Endothelial cell (in vitro differentiated cells): ENCODE data around the gene PRRX1. TPM values are rescaled to one million over a fixed set of nuclear protein-coding genes. Genes with fewer than 3 reads are reported as not detected.

Experiments
- DNase-seq: peaks from one replicate; pipeline ENCODE4 v3.0.0; 2021; ENCODE audit warnings: low spot score
- H3K27ac Mint-ChIP-seq: one replicate; pipeline ENCODE4 v1.8.0; 2021; ENCODE audit warnings: mixed read lengths, inconsistent platforms; ENCODE audit not compliant: unreplicated experiment
- H3K27me3 Mint-ChIP-seq: one replicate; pipeline ENCODE4 v1.8.0; 2021; ENCODE audit warnings: mild to moderate bottlenecking, moderate library complexity, mixed read lengths, inconsistent platforms; ENCODE audit not compliant: unreplicated experiment
- H3K36me3 Mint-ChIP-seq: one replicate; pipeline ENCODE4 v1.8.0; 2021; ENCODE audit warnings: mild to moderate bottlenecking, low read depth, mixed read lengths, inconsistent platforms; ENCODE audit not compliant: unreplicated experiment
- H3K4me1 Mint-ChIP-seq: one replicate; pipeline ENCODE4 v1.8.0; 2021; ENCODE audit warnings: mild to moderate bottlenecking, mixed read lengths, inconsistent platforms; ENCODE audit not compliant: unreplicated experiment
- H3K4me3 Mint-ChIP-seq: one replicate; pipeline ENCODE4 v1.8.0; 2021; ENCODE audit warnings: mild to moderate bottlenecking, mixed read lengths, inconsistent platforms; ENCODE audit not compliant: unreplicated experiment
- H3K9me3 Mint-ChIP-seq: one replicate; pipeline ENCODE4 v1.8.0; 2021; ENCODE audit warnings: mixed read lengths, inconsistent platforms; ENCODE audit not compliant: unreplicated experiment
- CTCF ChIP-seq: fragments of 200-600 bp; sonication (generic); IDR thresholded peaks from one replicate; pipeline ENCODE4 v1.5.0; 2021; ENCODE audit warnings: antibody characterized with exemption; ENCODE audit not compliant: unreplicated experiment
- total RNA-seq: library from RNA; stranded (reverse); fragmentation: NEBNext Ultra II Directional; extraction: Animal tissue kit (Norgen Biotek cat#: 25700); gene quantifications from one replicate; pipeline ENCODE4 v1.2.1, GENCODE V29; 2021; ENCODE audit not compliant: unreplicated experiment

PRRX1 gene
- total RNA-seq, 1 donor from 2014 or later, result not detected

GRCh38 chr1:170678027-170678600 is 14.2 kb downstream of the PRRX1 start:
- H3K27me3 Mint-ChIP-seq, result no peaks in the 10 kb centered on the region
- TF ChIP-seq CTCF, result no peak

GRCh38 chr1:170680428-170680827 is 16.5 kb downstream of the PRRX1 start:
- H3K27me3 Mint-ChIP-seq, result no peaks in the 10 kb centered on the region
- H3K4me3 Mint-ChIP-seq, result no peak overlapping the region
- H3K4me1 Mint-ChIP-seq, result no peaks in the 10 kb centered on the region
- no peak overlapping the region for H3K27ac Mint-ChIP-seq
- H3K9me3 Mint-ChIP-seq, result no peaks in the 10 kb centered on the region
- DNase-seq, result no peak
- H3K36me3 Mint-ChIP-seq, result no peaks in the 10 kb centered on the region
- no peak for TF ChIP-seq CTCF

More at GRCh38 chr1:170678027-170678600, 14.2 kb downstream of the PRRX1 start:
- Mint-ChIP-seq H3K9me3 (no peaks in the 10 kb centered on the region), H3K36me3 (no peaks in the 10 kb centered on the region), H3K4me1 (no peaks in the 10 kb centered on the region), H3K27ac (no peak overlapping the region), H3K4me3 (no peak overlapping the region)
- no peak for DNase-seq

- Mint-ChIP-seq H3K4me1 (no peaks in the 10 kb centered on the region), H3K9me3 (no peaks in the 10 kb centered on the region), H3K27ac (no peak overlapping the region), H3K36me3 (no peaks in the 10 kb centered on the region), H3K4me3 (no peak overlapping the region), H3K27me3 (no peaks in the 10 kb centered on the region)
- TF ChIP-seq CTCF, result no peak
- DNase-seq, result no peak
Observed at GRCh38 chr1:170682169-170682568, 18.2 kb downstream of the PRRX1 start.

- H3K36me3 Mint-ChIP-seq, result no peaks in the 10 kb centered on the region
- H3K27me3 Mint-ChIP-seq, result no peaks in the 10 kb centered on the region
- H3K4me3 Mint-ChIP-seq, result no peak overlapping the region
- no peak overlapping the region for H3K27ac Mint-ChIP-seq
- no peaks in the 10 kb centered on the region for H3K4me1 Mint-ChIP-seq
- no peaks in the 10 kb centered on the region for H3K9me3 Mint-ChIP-seq
- TF ChIP-seq CTCF, result no peak
- DNase-seq, result no peak
Observed at GRCh38 chr1:170682809-170683208, 18.9 kb downstream of the PRRX1 start.

- no peak for DNase-seq
- no peaks in the 10 kb centered on the region for H3K9me3 Mint-ChIP-seq
- TF ChIP-seq CTCF, result no peak
- no peak overlapping the region for H3K27ac Mint-ChIP-seq
- no peaks in the 10 kb centered on the region for H3K27me3 Mint-ChIP-seq
- no peaks in the 10 kb centered on the region for H3K4me1 Mint-ChIP-seq
- H3K4me3 Mint-ChIP-seq, result no peak overlapping the region
- no peaks in the 10 kb centered on the region for H3K36me3 Mint-ChIP-seq
Observed at GRCh38 chr1:170685166-170685565, 21.2 kb downstream of the PRRX1 start.
